Trophoblast cell (in vitro differentiated cells and primary cell): ENCODE measurements around the gene MYO1E.
A peak's percentile ranks its signal among the peaks of the same experiment; 100 is the strongest.

Experiments
- DNase-seq, 2 donors: peaks; one replicate each; pipeline ENCODE4 v3.0.0-alpha.2; 2016
- H2AFZ ChIP-seq: 2 replicates; pipeline ENCODE4 v1.6.1; 2013; ENCODE audit warnings: low read length, moderate library complexity, mild to moderate bottlenecking; ENCODE audit not compliant: insufficient read depth, poor library complexity
- H2AK5ac ChIP-seq: 2 replicates; pipeline ENCODE4 v1.6.1; 2013; ENCODE audit warnings: mild to moderate bottlenecking, low read length
- H2BK120ac ChIP-seq: 2 replicates; pipeline ENCODE4 v1.6.1; 2013; ENCODE audit warnings: low read length, mild to moderate bottlenecking, moderate library complexity; ENCODE audit not compliant: insufficient read depth, poor library complexity
- H2BK12ac ChIP-seq: 2 replicates; pipeline ENCODE4 v1.6.1; 2013; ENCODE audit warnings: mild to moderate bottlenecking, low read length, moderate library complexity
- H2BK5ac ChIP-seq: 2 replicates; pipeline ENCODE4 v1.6.1; 2013; ENCODE audit warnings: low read length, low read depth, moderate library complexity, mild to moderate bottlenecking; ENCODE audit not compliant: poor library complexity
- H3K14ac ChIP-seq: 2 replicates; pipeline ENCODE4 v1.6.1; 2013; ENCODE audit warnings: mild to moderate bottlenecking, low read length
- H3K18ac ChIP-seq: 2 replicates; pipeline ENCODE4 v1.6.1; 2013; ENCODE audit warnings: mild to moderate bottlenecking, low read length
- H3K23ac ChIP-seq: 2 replicates; pipeline ENCODE4 v1.6.1; 2013; ENCODE audit warnings: low read length
- H3K27ac ChIP-seq: 2 replicates; pipeline ENCODE4 v1.5.1; 2013; ENCODE audit warnings: low read depth, mild to moderate bottlenecking, inconsistent platforms, low read length, moderate library complexity
- H3K27me3 ChIP-seq: 2 replicates; pipeline ENCODE4 v1.6.1; 2013; ENCODE audit warnings: inconsistent platforms, mild to moderate bottlenecking, low read length, moderate library complexity; ENCODE audit not compliant: insufficient read depth
- H3K36me3 ChIP-seq, 2 experiments: 1 replicate in 1 of 2; 2 replicates in 1 of 2; pipeline ENCODE4 v1.6.1; 2013; ENCODE audit warnings: low read length in 2 of 2, mild to moderate bottlenecking in 2 of 2, moderate library complexity in 1 of 2; ENCODE audit not compliant: insufficient read depth in 2 of 2, control insufficient read depth in 1 of 2
- H3K4ac ChIP-seq: 2 replicates; pipeline ENCODE4 v1.6.1; 2013; ENCODE audit warnings: low read depth, mild to moderate bottlenecking, low read length, moderate library complexity
- H3K4me1 ChIP-seq, 2 experiments: 1 replicate in 1 of 2; 2 replicates in 1 of 2; pipeline ENCODE4 v1.6.1; 2013; ENCODE audit warnings: low read length in 2 of 2, mild to moderate bottlenecking in 2 of 2, moderate library complexity in 1 of 2; ENCODE audit not compliant: insufficient read depth in 2 of 2, control insufficient read depth in 1 of 2
- H3K4me2 ChIP-seq: 2 replicates; pipeline ENCODE4 v1.6.1; 2013; ENCODE audit warnings: inconsistent platforms, mild to moderate bottlenecking, low read length, moderate library complexity
- H3K4me3 ChIP-seq: 2 replicates; pipeline ENCODE4 v1.5.1; 2013; ENCODE audit warnings: mild to moderate bottlenecking, low read depth, low read length, inconsistent platforms
- H3K79me1 ChIP-seq: one replicate; pipeline ENCODE4 v1.6.1; 2013; ENCODE audit warnings: low read length
- H3K79me2 ChIP-seq: 2 replicates; pipeline ENCODE4 v1.6.1; 2013; ENCODE audit warnings: low read length, mild to moderate bottlenecking; ENCODE audit not compliant: control insufficient read depth, insufficient read depth, poor library complexity
- H3K9ac ChIP-seq: 2 replicates; pipeline ENCODE4 v1.6.1; 2013; ENCODE audit warnings: mild to moderate bottlenecking, low read length
- H3K9me3 ChIP-seq: 2 replicates; pipeline ENCODE4 v1.6.1; 2013; ENCODE audit warnings: low read depth, mild to moderate bottlenecking, control low read depth, inconsistent platforms, low read length; ENCODE audit not compliant: insufficient read depth
- H4K12ac ChIP-seq: 2 replicates; pipeline ENCODE4 v1.6.1; 2013; ENCODE audit warnings: low read depth, mild to moderate bottlenecking, low read length, moderate library complexity
- H4K8ac ChIP-seq: 2 replicates; pipeline ENCODE4 v1.6.1; 2013; ENCODE audit warnings: low read depth, mild to moderate bottlenecking, low read length, moderate library complexity
- H4K91ac ChIP-seq: one replicate; pipeline ENCODE4 v1.6.1; 2013; ENCODE audit warnings: low read depth, mild to moderate bottlenecking, low read length, moderate library complexity
- WGBS: extraction: QIAGEN DNeasy Blood & Tissue Kit; methylation state at CpG from one replicate; pipeline ENCODE4 v1.1.7; 2013; ENCODE audit warnings: missing lambda C conversion rate; ENCODE audit not compliant: insufficient read length, insufficient coverage; ENCODE audit errors: extremely low coverage; 5-methylcytosine and 5-hydroxymethylcytosine counted together

The MYO1E gene

DNA sequence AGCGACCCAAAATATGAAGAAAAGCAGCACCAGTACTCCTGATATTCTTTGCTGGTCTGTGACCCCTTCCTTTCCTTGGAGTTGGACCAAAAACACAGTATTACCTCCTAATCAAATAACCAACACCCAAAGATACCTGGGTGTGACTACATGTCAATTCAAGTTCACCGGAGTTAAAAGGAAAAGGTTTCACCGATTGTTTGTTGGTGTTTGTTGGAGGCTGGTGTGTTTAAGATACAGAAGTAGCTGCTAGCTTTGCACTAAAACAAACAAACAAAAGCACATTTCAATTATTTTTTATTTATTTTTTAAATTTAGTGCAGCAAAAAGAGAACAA, 81.5 kb downstream of the MYO1E start:
- Histone ChIP-seq H3K27me3 (no peaks in the 10 kb centered on the region), H3K36me3 (no peaks in the 10 kb centered on the region), H2AK5ac (no peak overlapping the region), H4K91ac (no peak overlapping the region), H2AFZ (no peak overlapping the region), H3K9me3 (no peaks in the 10 kb centered on the region), H3K9ac (no peak overlapping the region), H2BK12ac (no peak overlapping the region), H3K14ac (no peak overlapping the region), H3K4me3 (no peak overlapping the region), H3K23ac (no peak overlapping the region), H3K4me2 (no peak overlapping the region), H4K12ac (no peak overlapping the region), H4K8ac (no peak overlapping the region), H3K4me1 (peaks cover 22 to 25% of the 10 kb centered on the region in 2 experiments), H3K4ac (no peak overlapping the region), H3K18ac (no peak overlapping the region), H2BK120ac (no peak overlapping the region), H3K27ac (no peak overlapping the region), H3K79me2 (no peaks in the 10 kb centered on the region), H2BK5ac (no peak overlapping the region), H3K79me1 (peaks cover 10% of the 10 kb centered on the region)
- DNase-seq: no peak
- WGBS: no CpG with 5 or more reads among the region's 3 CpGs

DNA sequence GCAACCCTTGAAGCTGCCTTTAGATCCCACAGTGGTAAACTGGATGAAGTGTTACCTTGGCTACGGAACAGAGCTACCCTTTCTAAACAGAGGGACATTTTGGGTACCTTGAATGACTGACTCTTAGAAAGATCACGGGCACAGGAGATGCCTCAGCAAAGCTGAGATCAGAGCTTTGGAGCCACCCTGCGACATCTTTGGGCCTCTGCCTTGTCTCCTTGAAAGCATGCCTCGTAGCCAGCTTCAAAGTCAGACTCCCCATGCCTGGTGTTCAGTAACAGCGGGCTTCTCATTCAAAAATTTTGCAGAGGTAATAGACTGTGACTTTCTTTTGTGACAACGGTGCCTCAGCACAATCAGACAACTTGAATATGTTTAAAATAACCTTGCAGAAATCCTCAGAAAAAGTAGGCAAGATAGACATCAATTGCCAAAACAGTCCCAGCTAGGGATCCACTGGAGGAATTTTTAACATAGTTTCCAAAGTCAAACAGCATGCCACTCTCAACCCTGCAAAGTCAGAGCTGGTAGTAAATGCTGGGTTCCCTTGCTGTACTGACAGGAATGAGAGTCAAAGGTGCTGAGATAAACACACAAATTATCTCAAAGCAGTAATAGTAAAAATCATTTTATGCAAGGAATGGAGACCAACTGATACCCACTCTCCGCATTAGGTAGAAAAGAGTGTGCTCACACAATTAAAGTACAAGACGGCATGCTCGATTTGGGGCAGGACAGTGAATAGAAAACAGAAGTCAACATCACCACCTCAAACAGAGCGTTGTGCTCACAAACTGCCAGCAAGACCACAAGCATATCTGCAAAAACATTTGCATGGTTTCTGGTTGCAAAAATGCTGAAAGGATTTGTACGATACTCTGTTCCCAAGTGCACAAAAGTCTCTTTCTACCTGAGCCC, 82.1 kb downstream of the MYO1E start:
- no peak overlapping the region for H3K4me2 ChIP-seq
- WGBS: no CpG with 5 or more reads among the region's 11 CpGs

GRCh38 chr15:59289574-59289973, 83.1 kb downstream of the MYO1E start:
- Histone ChIP-seq H3K18ac (no peak overlapping the region), H3K9me3 (no peaks in the 10 kb centered on the region), H2AK5ac (no peak overlapping the region)

More for the DNA sequence above, 82.1 kb downstream of the MYO1E start:
- no peak overlapping the region for H3K4me3 ChIP-seq
- H2BK5ac ChIP-seq: no peak overlapping the region
- H3K9me3 ChIP-seq: no peaks in the 10 kb centered on the region
- no peaks in the 10 kb centered on the region for H3K79me2 ChIP-seq
- H3K4ac ChIP-seq: no peak overlapping the region
- H3K18ac ChIP-seq: no peak overlapping the region
- H3K14ac ChIP-seq: no peak overlapping the region
- H4K8ac ChIP-seq: no peak overlapping the region
- H4K91ac ChIP-seq: no peak overlapping the region
- no peak overlapping the region for H3K23ac ChIP-seq
- no peaks in the 10 kb centered on the region for H3K36me3 ChIP-seq
- no peak overlapping the region for H3K9ac ChIP-seq
- H3K79me1 ChIP-seq: peaks cover 10% of the 10 kb centered on the region
- no peak overlapping the region for H2BK120ac ChIP-seq
- peak in 1 of 2 donors; percentile 67 for DNase-seq
- peaks cover 17 to 22% of the 10 kb centered on the region in 2 experiments for H3K4me1 ChIP-seq
- H4K12ac ChIP-seq: no peak overlapping the region
- no peak overlapping the region for H3K27ac ChIP-seq
- H3K27me3 ChIP-seq: no peaks in the 10 kb centered on the region
- H2AFZ ChIP-seq: no peak overlapping the region
- no peak overlapping the region for H2AK5ac ChIP-seq
- H2BK12ac ChIP-seq: no peak overlapping the region

GRCh38 chr15:59283717-59284391, 88.8 kb downstream of the MYO1E start:
- H4K91ac ChIP-seq: no peak overlapping the region
- no peak overlapping the region for H3K18ac ChIP-seq
- no peak overlapping the region for H3K4me2 ChIP-seq
- H2AK5ac ChIP-seq: no peak overlapping the region
- no peak overlapping the region for H3K4ac ChIP-seq
- H3K9me3 ChIP-seq: no peaks in the 10 kb centered on the region
- H4K12ac ChIP-seq: no peak overlapping the region
- peak; percentile 93 to 94 for DNase-seq
- no peaks in the 10 kb centered on the region for H3K79me1 ChIP-seq
- H3K79me2 ChIP-seq: no peaks in the 10 kb centered on the region
- H4K8ac ChIP-seq: no peak overlapping the region
- H2BK12ac ChIP-seq: no peak overlapping the region
- no peak overlapping the region for H2AFZ ChIP-seq
- no peak overlapping the region for H2BK120ac ChIP-seq
- H3K27me3 ChIP-seq: no peaks in the 10 kb centered on the region
- no peaks in the 10 kb centered on the region for H3K36me3 ChIP-seq
- no peak overlapping the region for H3K27ac ChIP-seq
- no CpG with 5 or more reads among the region's 7 CpGs for WGBS
- H3K14ac ChIP-seq: no peak overlapping the region
- H3K4me3 ChIP-seq: no peak overlapping the region
- H3K4me1 ChIP-seq: peaks cover 0 to 4% of the 10 kb centered on the region in 2 experiments
- no peak overlapping the region for H3K23ac ChIP-seq
- no peak overlapping the region for H2BK5ac ChIP-seq
- H3K9ac ChIP-seq: no peak overlapping the region

More at GRCh38 chr15:59289574-59289973, 83.1 kb downstream of the MYO1E start:
- H3K36me3 ChIP-seq: no peaks in the 10 kb centered on the region
- peaks cover 5% of the 10 kb centered on the region for H3K79me1 ChIP-seq
- no peak overlapping the region for H3K23ac ChIP-seq
- H3K9ac ChIP-seq: no peak overlapping the region
- H3K4me2 ChIP-seq: no peak overlapping the region
- no peak overlapping the region for H4K8ac ChIP-seq
- no peak overlapping the region for H3K4ac ChIP-seq
- no peaks in the 10 kb centered on the region for H3K79me2 ChIP-seq
- no peaks in the 10 kb centered on the region for H3K27me3 ChIP-seq
- no peak overlapping the region for H4K91ac ChIP-seq
- peaks cover 8 to 14% of the 10 kb centered on the region in 2 experiments for H3K4me1 ChIP-seq
- no peak overlapping the region for H2BK12ac ChIP-seq
- no peak overlapping the region for H2BK5ac ChIP-seq
- no peak overlapping the region for H3K27ac ChIP-seq
- no peak overlapping the region for H3K14ac ChIP-seq
- H2BK120ac ChIP-seq: no peak overlapping the region
- H2AFZ ChIP-seq: no peak overlapping the region
- no peak for DNase-seq
- no peak overlapping the region for H3K4me3 ChIP-seq
- H4K12ac ChIP-seq: no peak overlapping the region
